H4 (cell line): ENCODE measurements around the gene ADARB2. TPM values are rescaled to one million over a fixed set of nuclear protein-coding genes. Genes with fewer than 3 reads are reported as not detected.
"Not testable (repeated sequence)": the region's sequence is repeated elsewhere in the genome, so short reads cannot be mapped to it uniquely, and the experiment has no call there.

Experiments used
- DNase-seq: peaks from one replicate; pipeline ENCODE4 v3.0.0-alpha.2; 2015; ENCODE audit warnings: low spot score
- total RNA-seq: library from RNA; depleted of rRNA; stranded (reverse); fragments of >200 nt; shearing (Covaris generic); gene quantifications from 2 replicates; pipeline ENCODE4 v1.2.3, GENCODE V29; 2014

The ADARB2 gene
- total RNA-seq, 1 experiment from 2014 or later, result 0.21 TPM

GRCh38 chr10:1159131-1160061 lies 577.9 kb downstream of the ADARB2 start:
- DNase-seq, result no peak

- DNase-seq, result not testable (repeated sequence)
These were observed 578.8 kb downstream of the ADARB2 start for GRCh38 chr10:1158536-1158935.

- DNase-seq, result no peak
These were observed 579.3 kb downstream of the ADARB2 start for GRCh38 chr10:1158066-1158465.

DNA sequence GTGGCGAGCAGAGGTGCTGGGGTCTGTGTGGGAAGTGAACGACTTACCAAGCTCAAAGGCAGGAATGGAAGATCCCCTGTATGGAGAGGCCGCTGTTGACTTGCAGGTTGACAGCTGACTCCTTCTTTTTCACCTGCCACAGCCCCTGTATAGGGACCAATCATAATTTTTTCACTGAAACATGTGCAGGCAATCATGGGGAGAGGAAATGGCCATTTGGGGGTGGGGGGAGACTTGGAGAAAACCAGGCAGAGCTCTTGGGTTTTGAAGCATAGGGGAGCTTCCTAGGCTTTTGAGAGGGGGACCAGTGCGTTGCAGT lies 579.8 kb downstream of the ADARB2 start:
- no peak for DNase-seq

DNA sequence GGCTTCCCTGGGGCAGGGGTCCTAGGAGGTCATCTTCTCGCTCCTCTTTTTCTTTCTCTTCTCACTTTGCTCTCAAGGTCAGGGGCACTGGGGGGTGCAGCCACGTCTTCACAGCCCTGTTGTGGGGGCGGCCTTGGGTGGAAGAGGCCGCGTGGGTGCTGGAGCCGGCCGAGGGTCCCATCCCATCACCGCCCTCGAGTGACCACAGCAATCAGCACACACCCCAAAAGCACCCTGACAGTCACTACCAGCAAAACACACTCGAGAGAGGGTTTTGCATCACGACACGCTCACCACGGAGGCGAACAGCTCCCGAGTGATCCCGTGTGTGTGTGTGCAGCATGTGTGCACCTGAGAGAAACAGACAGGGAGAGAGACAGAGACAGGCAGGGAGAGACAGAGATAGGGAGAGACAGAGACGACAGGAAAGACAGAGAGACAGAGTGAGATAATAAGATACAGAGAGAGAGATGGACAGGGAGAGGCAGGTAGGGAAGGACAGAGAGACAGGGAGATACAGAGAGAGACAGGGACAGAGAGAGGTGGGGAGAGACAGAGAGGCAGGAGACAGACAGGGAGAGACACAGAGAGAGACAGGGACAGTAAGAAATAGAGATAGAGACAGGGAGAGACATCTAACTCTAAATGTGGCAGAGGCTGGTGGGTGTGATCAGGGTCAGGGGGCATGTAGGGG lies 580.3 kb downstream of the ADARB2 start:
- no peak for DNase-seq

DNA sequence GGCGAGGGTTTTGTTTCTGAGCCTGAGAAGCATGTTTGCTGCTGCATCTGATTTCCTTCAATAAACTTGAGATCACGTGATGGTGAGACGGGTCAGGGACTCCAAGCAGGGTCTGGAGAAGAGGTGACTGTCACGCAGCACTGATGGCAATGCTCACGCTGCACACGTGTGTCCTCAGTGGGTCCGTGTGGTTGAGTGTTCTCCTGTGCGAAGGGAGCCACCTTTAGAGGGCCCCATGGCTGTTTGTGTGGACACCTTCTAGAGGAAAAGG lies 580.8 kb downstream of the ADARB2 start:
- DNase-seq, result no peak

GRCh38 chr10:1155791-1156615 lies 581.3 kb downstream of the ADARB2 start:
- no peak for DNase-seq

DNA sequence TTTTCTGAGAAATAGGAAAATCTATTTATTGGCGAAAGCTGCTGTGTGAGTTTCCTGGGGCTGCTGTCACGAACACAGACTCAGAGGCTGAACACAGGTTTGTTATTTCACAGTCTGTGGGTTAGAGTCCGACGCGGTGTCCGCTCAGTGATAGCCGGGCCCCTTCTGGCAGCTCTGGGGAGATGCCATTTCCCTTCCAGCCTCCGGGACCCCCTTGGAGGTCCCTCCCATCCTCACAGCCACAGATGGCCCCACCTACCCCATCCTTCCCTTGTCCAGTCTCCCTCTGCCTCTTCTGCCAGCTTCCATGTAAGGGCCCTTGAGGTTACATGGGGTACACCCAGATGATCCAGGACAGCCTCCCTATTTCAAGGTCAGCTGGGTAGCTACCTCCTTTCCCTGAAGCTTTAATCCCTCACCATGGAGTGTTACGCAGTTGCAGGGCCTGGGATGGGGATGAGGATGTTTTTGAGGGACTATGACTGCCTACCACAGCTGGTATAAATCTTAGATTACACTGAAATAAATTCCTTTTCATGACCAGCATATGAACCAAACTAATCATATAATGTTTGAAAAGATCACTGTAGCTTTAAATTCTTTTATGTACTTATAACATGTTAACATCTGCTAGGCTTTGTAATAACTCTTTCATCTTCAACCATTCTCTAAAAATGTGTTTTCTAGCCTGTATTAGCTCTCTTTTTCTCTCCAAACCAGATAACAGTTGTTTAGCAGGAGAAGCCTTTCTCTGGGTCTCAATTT lies 582.6 kb downstream of the ADARB2 start:
- no peak for DNase-seq

DNA sequence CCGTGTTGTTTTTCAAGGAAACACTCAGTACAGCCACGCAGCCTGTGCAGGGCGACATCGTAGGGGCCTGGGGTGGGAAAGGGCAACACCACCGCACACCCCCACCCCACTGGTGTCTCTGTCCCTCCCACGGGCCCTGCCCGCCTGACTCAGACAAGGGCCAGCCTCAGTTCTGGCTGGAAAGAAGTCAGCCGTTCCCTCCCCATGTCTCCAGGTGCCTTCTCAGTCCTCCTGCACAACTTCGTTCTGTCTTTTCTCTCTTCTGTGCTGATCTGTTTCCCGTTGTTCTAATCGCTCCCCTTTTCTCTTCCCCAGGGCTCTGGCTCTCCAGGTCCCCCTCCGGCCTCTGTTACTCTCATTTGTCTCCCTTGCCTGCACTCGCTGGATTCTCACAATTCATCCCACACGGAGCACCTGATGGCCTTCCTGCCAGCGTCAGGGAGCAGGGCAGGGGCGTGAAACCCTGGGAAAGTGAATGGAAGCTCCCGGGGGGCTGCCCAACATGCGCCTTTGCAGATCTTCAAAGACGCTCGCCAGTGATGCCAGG lies 583.4 kb downstream of the ADARB2 start:
- DNase-seq, result no peak

- no peak for DNase-seq
These were observed 584.0 kb downstream of the ADARB2 start for GRCh38 chr10:1153251-1153763.

- DNase-seq, result no peak
These were observed 584.7 kb downstream of the ADARB2 start for GRCh38 chr10:1152386-1153250.

- DNase-seq, result no peak
These were observed 586.0 kb downstream of the ADARB2 start for GRCh38 chr10:1151076-1152033.

DNA sequence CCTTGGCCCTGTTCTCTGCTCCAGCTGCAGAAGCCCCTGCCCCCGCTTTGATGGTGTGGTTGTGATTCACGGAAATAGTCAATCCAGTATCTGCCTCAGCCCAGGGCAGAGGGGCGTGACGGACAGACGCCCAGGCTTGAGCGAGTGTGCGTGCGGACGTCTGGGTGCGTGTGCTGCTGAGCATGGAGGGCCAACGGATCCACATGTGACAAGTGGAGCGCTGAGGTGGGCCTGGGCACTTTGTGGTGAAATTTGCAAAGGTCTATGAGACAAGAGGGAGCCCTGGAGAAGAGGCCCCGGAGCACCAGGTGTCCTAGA lies 586.7 kb downstream of the ADARB2 start:
- no peak for DNase-seq

DNA sequence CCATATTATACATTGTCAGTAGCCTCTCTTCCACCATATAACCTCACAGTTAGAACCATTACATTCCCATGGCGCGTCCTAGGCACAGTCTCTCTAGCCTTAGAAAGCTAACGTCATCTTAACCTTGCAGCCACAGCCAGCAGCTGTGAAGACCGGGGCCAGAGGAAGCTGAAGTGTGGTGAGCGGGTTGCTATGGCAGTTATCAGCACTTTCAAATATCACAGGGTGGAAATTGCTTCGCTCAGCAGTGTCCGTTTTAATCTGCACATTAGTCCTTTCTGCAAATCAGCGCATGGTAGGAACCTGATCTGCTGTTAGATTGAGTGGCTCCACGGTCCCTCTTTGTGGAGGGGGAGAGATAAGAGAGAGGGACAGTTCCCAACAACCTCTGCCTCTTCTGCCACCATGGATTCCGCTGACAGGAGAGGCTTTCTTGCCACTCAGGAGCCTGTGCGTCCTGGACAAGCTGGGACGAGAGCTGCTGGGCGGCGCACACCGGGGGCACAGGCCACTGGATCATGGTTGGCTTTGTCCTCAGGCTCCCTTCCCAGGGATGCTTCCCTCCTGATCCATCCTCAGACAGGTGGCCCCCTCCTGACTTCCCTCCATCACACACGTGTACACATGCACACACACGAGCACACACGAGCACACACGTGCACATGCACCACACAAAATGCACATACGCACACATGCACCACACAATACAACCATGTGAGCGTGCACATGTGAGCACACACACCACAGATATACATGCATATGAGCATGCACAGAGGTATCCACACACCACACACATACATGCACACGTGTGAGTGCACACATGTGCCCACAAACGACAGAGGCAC lies 587.3 kb downstream of the ADARB2 start:
- DNase-seq, result no peak

DNA sequence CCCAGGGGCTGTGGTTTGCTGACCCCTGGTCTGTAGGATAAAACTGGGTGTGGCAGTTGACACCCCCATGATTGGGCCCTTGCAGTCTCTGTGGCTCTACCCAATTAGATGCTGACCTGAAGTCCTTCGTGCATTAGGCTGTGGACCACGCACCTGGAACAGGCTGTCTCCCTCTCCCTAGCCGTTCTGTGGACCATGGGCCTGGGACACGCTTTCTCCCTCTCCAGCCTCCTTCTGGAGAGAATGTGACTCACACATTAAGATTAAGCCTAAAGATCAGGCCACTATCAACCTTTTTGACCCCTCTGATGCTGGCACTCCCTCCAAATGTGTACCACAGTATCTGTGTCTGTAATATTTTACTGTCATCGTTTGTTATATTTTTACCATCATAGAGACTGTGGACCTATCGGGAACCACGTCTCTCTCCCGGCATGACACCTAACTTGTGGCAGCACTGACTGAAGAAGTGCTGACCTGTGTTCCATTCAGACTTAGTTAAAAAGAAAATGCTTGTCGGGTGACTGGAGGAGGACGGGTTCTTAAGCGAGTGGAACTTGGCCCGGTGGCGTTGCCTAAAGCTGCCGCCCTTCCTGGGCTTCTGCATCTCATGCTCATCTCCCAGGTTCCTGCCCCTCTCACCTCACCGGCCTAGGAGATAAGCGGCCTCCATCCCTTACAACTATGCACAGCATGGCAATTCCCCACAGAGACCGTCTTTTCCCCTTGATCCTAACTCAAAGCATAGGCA lies 588.3 kb downstream of the ADARB2 start:
- no peak for DNase-seq

GRCh38 chr10:1147810-1148209 lies 589.5 kb downstream of the ADARB2 start:
- DNase-seq, result no peak

DNA sequence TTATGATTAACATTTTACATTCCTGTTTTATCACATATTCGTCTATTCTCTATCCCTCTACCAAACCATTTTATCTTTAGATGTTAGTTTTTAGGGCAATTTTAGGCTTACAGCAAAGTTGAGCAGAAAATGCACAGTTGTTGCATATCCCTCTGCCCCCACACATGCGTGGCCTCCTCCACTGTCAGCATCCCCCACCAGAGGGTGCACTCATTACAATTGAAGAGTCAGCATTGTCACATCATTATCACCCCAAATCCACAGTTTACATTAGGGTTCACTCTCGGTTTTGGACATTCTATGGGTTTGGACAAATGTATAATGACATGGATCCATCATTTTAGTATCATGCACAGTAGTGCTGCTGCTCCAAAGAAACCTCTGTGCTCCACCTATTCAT lies 594.7 kb downstream of the ADARB2 start:
- DNase-seq, result no peak

DNA sequence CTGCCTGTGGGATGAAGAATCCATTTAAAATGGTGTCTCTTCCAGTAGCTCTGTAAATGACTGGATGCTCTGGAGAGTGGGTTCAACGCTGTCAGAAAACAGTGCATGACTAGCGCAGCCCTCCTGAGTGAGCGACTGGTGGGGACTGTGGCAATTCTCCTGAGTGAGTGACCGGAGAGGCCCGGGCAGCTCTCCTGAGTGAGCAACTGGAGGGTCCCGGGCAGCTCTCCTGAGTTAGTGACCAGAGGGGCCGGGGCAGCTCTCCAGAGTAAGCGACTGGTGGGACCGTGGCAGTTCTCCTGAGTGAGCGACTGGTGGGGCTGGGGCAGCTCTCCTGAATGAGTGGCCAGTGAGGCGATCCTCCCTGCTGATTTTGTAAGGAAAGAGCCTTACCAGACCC lies 595.6 kb downstream of the ADARB2 start:
- DNase-seq, result no peak
